Keratinocyte (primary cell): ENCODE data around the gene OR2AT4. TPM values are rescaled to one million over a fixed set of nuclear protein-coding genes. Genes with fewer than 3 reads are reported as not detected.

Experiments
- DNase-seq: peaks from one replicate; pipeline ENCODE4 v3.0.0-alpha.2; 2011; ENCODE audit warnings: low read depth, missing footprints, low spot score
- FAIRE-seq: peaks from 2 replicates; lab custom pipeline; 2011; peaks lifted over from hg19 to GRCh38; lab: Jason Lieb, UNC
- H2AFZ ChIP-seq: 2 replicates; pipeline ENCODE4 v1.6.0; 2012; ENCODE audit warnings: low read length, control low read depth, inconsistent platforms; ENCODE audit not compliant: control insufficient read depth
- H3K27ac ChIP-seq: 2 replicates; pipeline ENCODE4 v1.5.1; 2011; ENCODE audit warnings: low read length; ENCODE audit not compliant: control insufficient read depth, insufficient read depth
- H3K27me3 ChIP-seq: 3 replicates; pipeline ENCODE4 v1.6.0; 2011; ENCODE audit warnings: low read length; ENCODE audit not compliant: control insufficient read depth, insufficient read depth; ENCODE audit errors: extremely low read depth
- H3K36me3 ChIP-seq, 2 experiments: 2 replicates in 1 of 2; 3 replicates in 1 of 2; pipeline ENCODE4 v1.5.1; 2011; ENCODE audit warnings: low read length in 2 of 2, mild to moderate bottlenecking in 1 of 2; ENCODE audit not compliant: control insufficient read depth in 2 of 2, insufficient read depth in 2 of 2; ENCODE audit errors: extremely low read depth in 1 of 2
- H3K4me1 ChIP-seq: 3 replicates; pipeline ENCODE4 v1.5.1; 2011; ENCODE audit warnings: low read length; ENCODE audit not compliant: control insufficient read depth, insufficient read depth; ENCODE audit errors: extremely low read depth
- H3K4me2 ChIP-seq: 3 replicates; pipeline ENCODE4 v1.6.0; 2011; ENCODE audit warnings: low read depth, low read length; ENCODE audit not compliant: control insufficient read depth, insufficient read depth; ENCODE audit errors: extremely low read depth
- H3K4me3 ChIP-seq, 3 experiments: fragments of 200-600 bp in 1 of 3; sonication (generic) in 1 of 3; 2 replicates in 2 of 3; 3 replicates in 1 of 3; pipeline ENCODE4 v1.5.1; 2011 to 2016; ENCODE audit warnings: low read length in 3 of 3, mild to moderate bottlenecking in 3 of 3, control low read depth in 2 of 3, inconsistent platforms in 1 of 3, low read depth in 1 of 3, mixed read lengths in 1 of 3, mixed run types in 1 of 3, moderate library complexity in 1 of 3; ENCODE audit not compliant: control insufficient read depth in 2 of 3, insufficient read depth in 2 of 3; ENCODE audit errors: extremely low read depth in 1 of 3
- H3K79me2 ChIP-seq: 2 replicates; pipeline ENCODE4 v1.6.0; 2012; ENCODE audit warnings: low read length; ENCODE audit not compliant: control insufficient read depth, insufficient read depth
- H3K9ac ChIP-seq: 3 replicates; pipeline ENCODE4 v1.6.0; 2011; ENCODE audit warnings: low read length; ENCODE audit not compliant: control insufficient read depth, insufficient read depth; ENCODE audit errors: extremely low read depth
- H3K9me1 ChIP-seq: 3 replicates; pipeline ENCODE4 v1.6.0; 2011; ENCODE audit warnings: low read length; ENCODE audit not compliant: control insufficient read depth, insufficient read depth; ENCODE audit errors: extremely low read depth
- H3K9me3 ChIP-seq: 2 replicates; pipeline ENCODE4 v1.5.1; 2012; ENCODE audit warnings: low read depth, low read length; ENCODE audit not compliant: control insufficient read depth
- H4K20me1 ChIP-seq: 3 replicates; pipeline ENCODE4 v1.6.0; 2011; ENCODE audit warnings: low read length; ENCODE audit not compliant: control insufficient read depth, insufficient read depth; ENCODE audit errors: extremely low read depth
- CTCF ChIP-seq, 3 experiments: IDR thresholded peaks in 1 of 3; conservative IDR thresholded peaks in 1 of 3; optimal IDR thresholded peaks in 1 of 3; 2 replicates in 2 of 3; 3 replicates in 1 of 3; pipeline versions ENCODE3 to v1.5.1; 2011; ENCODE audit warnings: low read length in 3 of 3, mild to moderate bottlenecking in 3 of 3, moderate library complexity in 2 of 3, control low read depth in 1 of 3, inconsistent platforms in 1 of 3; ENCODE audit not compliant: insufficient read depth in 2 of 3; ENCODE audit errors: extremely low read depth in 1 of 3
- EZH2 ChIP-seq: IDR thresholded peaks from one replicate; pipeline ENCODE4 v1.6.1; 2012; ENCODE audit warnings: inconsistent platforms, mild to moderate bottlenecking, low read length, moderate library complexity
- dilution Hi-C: fragments of 300-500 bp; cut with MboI; formaldehyde crosslinking; loops from one replicate; pipeline ENCODE4 v1.7.0; 2020; ENCODE audit warnings: low sequenced_read_pairs; ENCODE audit not compliant: extremely low pct_ligation_motif_present
- polyA minus RNA-seq, 3 experiments: library from RNA; depleted of rRNA, polyadenylated mRNA; stranded (reverse); fragments of >200 nt; gene quantifications; 1 replicate in 1 of 3; 2 replicates in 1 of 3; 3 replicates in 1 of 3; pipeline ENCODE4 v1.2.3, GENCODE V29; 2011
- polyA plus RNA-seq, 5 experiments: library from polyadenylated mRNA; depleted of rRNA in 3 of 5; stranded (reverse) in 3 of 5; stranded (forward) in 1 of 5; unstranded in 1 of 5; fragments of >200 nt; gene quantifications; 1 replicate in 1 of 5; 2 replicates in 3 of 5; 3 replicates in 1 of 5; pipeline versions ENCODE4 v1.2.1 to v1.2.3, GENCODE V29; 2011 to 2012; ENCODE audit warnings: missing spikeins in 2 of 5, low read depth in 1 of 5, low replicate concordance in 1 of 5

OR2AT4 gene
- polyA plus RNA-seq: not detected in 3 replicates
- not detected for polyA plus RNA-seq (2011; ENCODE audit: low read depth)
- not detected in 2 replicates for polyA plus RNA-seq (2011; cell fraction: cytosol; rRNA removed)
- not detected in 2 replicates for polyA plus RNA-seq (2011; cell fraction: nucleus; rRNA removed)
- polyA plus RNA-seq (2012; ENCODE audit: low replicate concordance): not detected in 2 replicates
- polyA minus RNA-seq: not detected in 3 replicates
- polyA minus RNA-seq (2011; cell fraction: cytosol; rRNA and poly(A)+ RNA removed): not detected
- polyA minus RNA-seq (2011; cell fraction: nucleus; rRNA and poly(A)+ RNA removed): not detected in 2 replicates

GRCh38 chr11:75096456-75097172, at the start of gene OR2AT4:
Gene OR2AT4 (minus strand): TSS chr11:75096876.
- Histone ChIP-seq H3K9me3 (no peaks in the 10 kb centered on the region), H3K4me2 (no peak within 1 kb of the TSS), H3K36me3 (no peaks in the 10 kb centered on the region), H3K4me3 (no peak within 1 kb of the TSS), H2AFZ (no peak within 1 kb of the TSS), H3K4me1 (no peaks in the 10 kb centered on the region), H3K9me1 (no peaks in the 10 kb centered on the region), H3K9ac (no peak within 1 kb of the TSS), H3K27me3 (no peaks in the 10 kb centered on the region), H3K79me2 (no peaks in the 10 kb centered on the region), H3K27ac (no peak within 1 kb of the TSS), H4K20me1 (no peaks in the 10 kb centered on the region)
- no peak for FAIRE-seq
- DNase-seq: no peak
- dilution Hi-C loops: no loop called here
- no peak for TF ChIP-seq EZH2
- TF ChIP-seq CTCF (optimal IDR thresholded peaks at IDR 0.05 in 1 of 3, IDR thresholded peaks at IDR 0.05 in 1 of 3, conservative IDR thresholded peaks at IDR 0.05 in 1 of 3; ENCODE audit: extremely low read depth in 1 of 3, insufficient read depth in 2 of 3, low read length in 3 of 3): no peak

- H3K9ac ChIP-seq: no peak overlapping the region
- H3K27me3 ChIP-seq: peaks cover 17% of the 10 kb centered on the region
- peaks cover 13% of the 10 kb centered on the region for H3K4me1 ChIP-seq
- no peak overlapping the region for H3K27ac ChIP-seq
- no peak overlapping the region for H3K4me2 ChIP-seq
- FAIRE-seq: no peak
- H4K20me1 ChIP-seq: no peaks in the 10 kb centered on the region
- H3K36me3 ChIP-seq: no peaks in the 10 kb centered on the region
- no peak overlapping the region for H2AFZ ChIP-seq
- H3K79me2 ChIP-seq: no peaks in the 10 kb centered on the region
- no peak overlapping the region for H3K4me3 ChIP-seq
- H3K9me1 ChIP-seq: no peaks in the 10 kb centered on the region
- dilution Hi-C loops: no loop called here
- DNase-seq: no peak
- H3K9me3 ChIP-seq: no peaks in the 10 kb centered on the region
- TF ChIP-seq CTCF (optimal IDR thresholded peaks at IDR 0.05 in 1 of 3, IDR thresholded peaks at IDR 0.05 in 1 of 3, conservative IDR thresholded peaks at IDR 0.05 in 1 of 3; ENCODE audit: extremely low read depth in 1 of 3, insufficient read depth in 2 of 3, low read length in 3 of 3) (no peak), EZH2 (no peak)
Measured at GRCh38 chr11:75145972-75146519, 49.4 kb upstream of the OR2AT4 start.
